Astrocyte (in vitro differentiated cells and primary cell): ENCODE data around the gene TULP4. TPM values are rescaled to one million over a fixed set of nuclear protein-coding genes. Genes with fewer than 3 reads are reported as not detected.

Experiments
- DNase-seq: peaks from one replicate; pipeline ENCODE4 v3.0.0-alpha.2; 2010; ENCODE audit warnings: low read depth
- FAIRE-seq: peaks from 2 replicates; lab custom pipeline; 2011; peaks lifted over from hg19 to GRCh38; lab: Jason Lieb, UNC
- H2AFZ ChIP-seq: 2 replicates; pipeline ENCODE4 v1.6.0; 2012; ENCODE audit warnings: low read depth, low read length, inconsistent platforms
- H3K27ac ChIP-seq: 2 replicates; pipeline ENCODE4 v1.5.1; 2011; ENCODE audit warnings: low read depth, low read length, inconsistent platforms
- H3K27me3 ChIP-seq: 2 replicates; pipeline ENCODE4 v1.6.0; 2011; ENCODE audit warnings: low read length, inconsistent platforms; ENCODE audit not compliant: insufficient read depth
- H3K36me3 ChIP-seq: 2 replicates; pipeline ENCODE4 v1.5.1; 2011; ENCODE audit warnings: low read length, inconsistent platforms; ENCODE audit not compliant: insufficient read depth
- H3K4me1 ChIP-seq: 2 replicates; pipeline ENCODE4 v1.5.1; 2011; ENCODE audit warnings: low read length, inconsistent platforms; ENCODE audit not compliant: insufficient read depth
- H3K4me2 ChIP-seq: 2 replicates; pipeline ENCODE4 v1.6.0; 2012; ENCODE audit warnings: low read length, inconsistent platforms
- H3K4me3 ChIP-seq: 2 replicates; pipeline ENCODE4 v1.5.1; 2011; ENCODE audit warnings: low read depth, mild to moderate bottlenecking, low read length, inconsistent platforms; ENCODE audit not compliant: insufficient read depth
- H3K79me2 ChIP-seq: 2 replicates; pipeline ENCODE4 v1.6.0; 2012; ENCODE audit warnings: mild to moderate bottlenecking, low read length, inconsistent platforms; ENCODE audit not compliant: insufficient read depth
- H3K9ac ChIP-seq: 2 replicates; pipeline ENCODE4 v1.6.0; 2012; ENCODE audit warnings: mild to moderate bottlenecking, low read length, inconsistent platforms
- H3K9me3 ChIP-seq: 2 replicates; pipeline ENCODE4 v1.5.1; 2012; ENCODE audit warnings: low read depth, mild to moderate bottlenecking, low read length, inconsistent platforms; ENCODE audit not compliant: insufficient read depth
- H4K20me1 ChIP-seq: 2 replicates; pipeline ENCODE4 v1.6.0; 2012; ENCODE audit warnings: low read length, inconsistent platforms; ENCODE audit not compliant: insufficient read depth
- H3K27ac Mint-ChIP-seq: one replicate; pipeline ENCODE4 v1.8.0; 2021; ENCODE audit warnings: mild to moderate bottlenecking, mixed read lengths; ENCODE audit not compliant: unreplicated experiment
- H3K27me3 Mint-ChIP-seq: one replicate; pipeline ENCODE4 v1.8.0; 2021; ENCODE audit warnings: low read depth, mixed read lengths; ENCODE audit not compliant: unreplicated experiment
- H3K36me3 Mint-ChIP-seq: one replicate; pipeline ENCODE4 v1.8.0; 2021; ENCODE audit warnings: low read depth, mixed read lengths; ENCODE audit not compliant: unreplicated experiment
- H3K4me1 Mint-ChIP-seq: one replicate; pipeline ENCODE4 v1.8.0; 2021; ENCODE audit warnings: low read depth, mixed read lengths; ENCODE audit not compliant: unreplicated experiment
- H3K4me3 Mint-ChIP-seq: one replicate; pipeline ENCODE4 v1.8.0; 2021; ENCODE audit warnings: mild to moderate bottlenecking, moderate library complexity, mixed read lengths; ENCODE audit not compliant: unreplicated experiment
- H3K9me3 Mint-ChIP-seq: one replicate; pipeline ENCODE4 v1.8.0; 2021; ENCODE audit warnings: mild to moderate bottlenecking, mixed read lengths; ENCODE audit not compliant: unreplicated experiment
- CTCF ChIP-seq: IDR thresholded peaks from 2 replicates; pipeline ENCODE4 v1.5.1; 2011; ENCODE audit warnings: low read depth, mild to moderate bottlenecking, inconsistent platforms, low read length, moderate library complexity; ENCODE audit not compliant: insufficient read depth
- EZH2 ChIP-seq: IDR thresholded peaks from 2 replicates; pipeline ENCODE4 v1.6.1; 2012; ENCODE audit warnings: mild to moderate bottlenecking, low read length, inconsistent platforms; ENCODE audit not compliant: insufficient read depth
- total RNA-seq: library from RNA; stranded (reverse); gene quantifications from 2 replicates; pipeline ENCODE4 v1.2.1, GENCODE V29; 2021

The TULP4 gene
- total RNA-seq, 1 donor from 2014 or later: 91.2 TPM

GRCh38 chr6:158314737-158315136, 2.5 kb downstream of the TULP4 start:
- Histone ChIP-seq H4K20me1 (peaks cover 22% of the 10 kb centered on the region), H3K4me3 (no peak overlapping the region), H3K27me3 (no peaks in the 10 kb centered on the region), H3K4me2 (no peak overlapping the region), H2AFZ (no peak overlapping the region), H3K79me2 (peaks cover 26% of the 10 kb centered on the region), H3K9ac (no peak overlapping the region), H3K4me1 (no peaks in the 10 kb centered on the region), H3K27ac (no peak overlapping the region), H3K9me3 (no peaks in the 10 kb centered on the region), H3K36me3 (peaks cover 3% of the 10 kb centered on the region)
- TF ChIP-seq CTCF (no peak), EZH2 (no peak)
- no peak for DNase-seq
- no peaks in the 10 kb centered on the region for H3K9me3 Mint-ChIP-seq
- peaks cover 6% of the 10 kb centered on the region for H3K4me1 Mint-ChIP-seq
- no peak for FAIRE-seq
- no peak overlapping the region for H3K4me3 Mint-ChIP-seq
- peaks cover 32% of the 10 kb centered on the region for H3K36me3 Mint-ChIP-seq
- no peak overlapping the region for H3K27ac Mint-ChIP-seq
- H3K27me3 Mint-ChIP-seq: no peaks in the 10 kb centered on the region

- Histone ChIP-seq H3K27me3 (no peaks in the 10 kb centered on the region), H3K4me1 (no peaks in the 10 kb centered on the region), H3K9ac (no peak overlapping the region), H2AFZ (no peak overlapping the region), H3K9me3 (no peaks in the 10 kb centered on the region), H3K27ac (no peak overlapping the region), H4K20me1 (peaks cover 24% of the 10 kb centered on the region), H3K36me3 (peaks cover 3% of the 10 kb centered on the region), H3K4me3 (no peak overlapping the region), H3K4me2 (no peak overlapping the region), H3K79me2 (peaks cover 36% of the 10 kb centered on the region)
- no peak for TF ChIP-seq EZH2
- no peak for TF ChIP-seq CTCF
- no peaks in the 10 kb centered on the region for H3K27me3 Mint-ChIP-seq
- H3K27ac Mint-ChIP-seq: no peak overlapping the region
- DNase-seq (peak; percentile 48), FAIRE-seq (no peak)
- H3K4me3 Mint-ChIP-seq: no peak overlapping the region
- peaks cover 6% of the 10 kb centered on the region for H3K4me1 Mint-ChIP-seq
- peaks cover 32% of the 10 kb centered on the region for H3K36me3 Mint-ChIP-seq
- no peaks in the 10 kb centered on the region for H3K9me3 Mint-ChIP-seq
Observed at GRCh38 chr6:158316022-158316421, 3.8 kb downstream of the TULP4 start.

GRCh38 chr6:158321960-158322359, 9.7 kb downstream of the TULP4 start:
- FAIRE-seq (no peak), DNase-seq (peak; percentile 80)
- no peaks in the 10 kb centered on the region for H3K9me3 ChIP-seq
- no peaks in the 10 kb centered on the region for H3K27me3 ChIP-seq
- H3K4me1 ChIP-seq: peaks cover 15% of the 10 kb centered on the region
- Mint-ChIP-seq H3K4me3 (no peak overlapping the region), H3K36me3 (peaks cover 20% of the 10 kb centered on the region), H3K9me3 (no peaks in the 10 kb centered on the region), H3K27me3 (no peaks in the 10 kb centered on the region), H3K27ac (no peak overlapping the region), H3K4me1 (peaks cover 18% of the 10 kb centered on the region)
- peaks cover 52% of the 10 kb centered on the region for H4K20me1 ChIP-seq
- no peak overlapping the region for H2AFZ ChIP-seq
- H3K79me2 ChIP-seq: peaks cover 71% of the 10 kb centered on the region
- TF ChIP-seq CTCF (no peak), EZH2 (no peak)
- no peak overlapping the region for H3K9ac ChIP-seq
- H3K4me2 ChIP-seq: no peak overlapping the region
- H3K4me3 ChIP-seq: no peak overlapping the region
- H3K27ac ChIP-seq: peak overlapping the region; percentile 18
- no peaks in the 10 kb centered on the region for H3K36me3 ChIP-seq
